GM21786 (cell line): ENCODE results near the gene TSPAN32.

Experiments used
- ATAC-seq: cut with Tn5 transposase; IDR thresholded peaks from one replicate; pipeline ENCODE4 v1.9.1; 2021; ENCODE audit not compliant: unreplicated experiment

The TSPAN32 gene, protein sequence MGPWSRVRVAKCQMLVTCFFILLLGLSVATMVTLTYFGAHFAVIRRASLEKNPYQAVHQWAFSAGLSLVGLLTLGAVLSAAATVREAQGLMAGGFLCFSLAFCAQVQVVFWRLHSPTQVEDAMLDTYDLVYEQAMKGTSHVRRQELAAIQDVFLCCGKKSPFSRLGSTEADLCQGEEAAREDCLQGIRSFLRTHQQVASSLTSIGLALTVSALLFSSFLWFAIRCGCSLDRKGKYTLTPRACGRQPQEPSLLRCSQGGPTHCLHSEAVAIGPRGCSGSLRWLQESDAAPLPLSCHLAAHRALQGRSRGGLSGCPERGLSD

DNA sequence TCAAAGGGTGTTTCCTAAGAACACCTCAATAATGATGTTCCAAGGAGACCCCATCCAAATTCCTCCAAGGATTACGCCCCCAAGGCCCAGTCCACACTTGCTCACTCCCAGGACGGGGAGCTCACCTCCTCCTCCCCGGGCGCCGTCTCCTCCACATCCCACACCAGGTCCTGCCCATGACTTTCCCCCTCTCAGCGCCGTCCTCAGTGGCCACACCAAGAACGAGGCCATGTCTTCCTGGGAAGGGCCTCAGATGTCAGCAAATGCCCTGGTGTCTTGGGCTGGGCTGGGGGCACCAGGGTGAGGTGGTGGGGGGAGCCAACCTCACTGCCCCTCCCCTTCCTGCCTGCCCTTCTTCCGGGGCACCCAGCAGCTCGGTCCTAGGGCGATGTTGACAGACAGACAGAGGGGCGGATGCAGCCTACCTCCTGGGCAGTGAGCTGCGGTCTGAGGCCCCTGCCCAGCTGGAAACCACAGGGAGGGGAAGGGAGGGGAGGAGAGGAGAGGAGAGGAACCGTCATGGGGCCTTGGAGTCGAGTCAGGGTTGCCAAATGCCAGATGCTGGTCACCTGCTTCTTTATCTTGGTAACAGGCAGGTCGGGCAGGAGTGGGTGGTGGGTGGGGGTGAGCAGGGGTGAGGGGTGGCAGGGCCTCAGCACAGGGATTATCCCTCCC is at the start of gene TSPAN32, which contains the start of gene C11orf21:
TSS of gene TSPAN32 (plus strand) at position 383 of the 675 bp plus-strand sequence. CDS start at position 520, 137 bp downstream.
TSS of gene C11orf21 (minus strand) at position 288 of the 675 bp plus-strand sequence. CDS start at position 178, 110 bp downstream.
- peak; percentile 44 for ATAC-seq

DNA sequence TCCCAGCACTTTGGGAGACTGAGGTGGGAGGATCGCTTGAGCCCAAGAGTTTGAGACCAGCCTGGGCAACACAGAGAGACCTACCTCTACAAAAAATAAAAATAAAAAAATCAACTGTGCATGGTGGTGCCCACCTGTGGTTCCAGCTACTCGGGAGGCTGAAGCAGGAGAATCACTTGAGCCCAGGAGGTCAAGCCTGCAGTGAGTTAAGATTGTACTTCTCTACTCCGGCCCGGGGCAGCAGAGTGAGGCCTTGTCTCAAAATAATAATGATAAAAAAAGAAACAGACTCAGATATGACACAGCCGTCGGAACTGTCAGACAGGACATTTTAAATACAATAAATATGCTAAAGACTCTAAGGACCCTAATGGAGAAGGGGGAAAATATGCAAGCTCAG is 49.8 kb upstream of the TSPAN32 start:
- no peak for ATAC-seq

DNA sequence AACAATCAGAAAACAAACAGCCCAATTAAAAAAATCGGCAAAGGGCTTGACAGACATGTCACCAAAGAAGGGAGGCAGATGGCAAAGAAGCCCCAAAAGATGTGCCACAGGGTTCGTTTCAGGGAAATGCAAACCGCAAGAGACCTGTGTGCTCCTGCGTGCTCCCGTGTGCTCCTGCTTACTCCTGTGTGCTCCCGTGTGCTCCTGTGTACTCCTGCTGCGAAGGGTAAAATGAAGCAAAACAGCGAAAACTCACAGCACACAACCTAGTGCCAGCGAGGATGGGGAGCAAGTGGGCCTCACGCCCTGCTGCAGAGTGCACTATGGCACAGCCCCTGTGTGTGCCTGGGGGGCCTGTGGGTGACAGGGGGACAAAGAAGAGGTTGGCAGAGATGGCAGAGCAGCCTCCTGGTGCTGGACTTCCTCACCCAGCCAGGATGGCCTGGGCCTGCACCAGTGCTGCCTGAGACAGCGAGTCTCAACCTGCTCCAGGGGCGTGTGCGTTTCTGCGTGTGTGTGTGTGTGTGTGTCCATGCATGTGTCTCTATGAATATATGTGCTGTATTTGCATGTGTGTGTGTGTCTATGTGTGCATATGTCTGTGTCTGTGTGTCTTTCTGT is 45.4 kb upstream of the TSPAN32 start:
- no peak for ATAC-seq

DNA sequence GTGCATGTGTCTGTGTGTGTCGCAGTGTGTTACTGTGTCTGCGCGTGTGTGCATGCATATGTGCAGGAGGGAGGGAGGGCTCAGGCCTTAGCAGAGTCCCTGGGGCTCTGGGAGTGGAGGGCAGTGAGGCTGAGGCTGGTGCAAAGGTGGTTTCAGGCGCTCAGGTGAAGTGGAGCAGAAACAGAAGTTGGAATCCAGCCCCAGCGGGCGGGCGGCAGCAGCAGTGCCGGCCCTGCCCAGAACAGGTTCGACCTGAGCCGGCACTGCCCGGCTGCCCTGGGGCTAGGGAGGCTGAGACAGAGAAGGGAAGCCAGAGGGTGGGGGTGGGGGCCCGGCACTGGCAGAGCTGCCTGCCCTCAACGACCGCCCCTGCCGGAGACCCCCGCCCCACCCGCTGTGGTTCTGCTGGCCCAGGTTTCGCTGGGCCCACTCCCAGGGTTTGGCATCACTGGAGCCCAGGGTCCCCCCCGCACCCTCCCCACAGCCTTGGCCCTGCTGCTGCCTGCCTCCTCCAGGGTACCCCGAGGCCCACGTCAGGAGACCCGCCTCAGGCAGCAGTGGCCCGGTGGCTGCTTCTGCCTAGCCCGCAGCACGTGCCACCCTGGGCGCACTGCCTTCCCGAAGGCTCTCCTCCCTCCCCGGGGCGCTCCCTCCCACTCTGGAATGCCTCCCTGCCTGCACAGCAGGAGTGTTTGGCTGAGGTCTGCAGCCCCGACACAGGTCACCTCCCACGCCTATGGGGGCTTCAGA is 44.7 kb upstream of the TSPAN32 start:
- no peak for ATAC-seq

DNA sequence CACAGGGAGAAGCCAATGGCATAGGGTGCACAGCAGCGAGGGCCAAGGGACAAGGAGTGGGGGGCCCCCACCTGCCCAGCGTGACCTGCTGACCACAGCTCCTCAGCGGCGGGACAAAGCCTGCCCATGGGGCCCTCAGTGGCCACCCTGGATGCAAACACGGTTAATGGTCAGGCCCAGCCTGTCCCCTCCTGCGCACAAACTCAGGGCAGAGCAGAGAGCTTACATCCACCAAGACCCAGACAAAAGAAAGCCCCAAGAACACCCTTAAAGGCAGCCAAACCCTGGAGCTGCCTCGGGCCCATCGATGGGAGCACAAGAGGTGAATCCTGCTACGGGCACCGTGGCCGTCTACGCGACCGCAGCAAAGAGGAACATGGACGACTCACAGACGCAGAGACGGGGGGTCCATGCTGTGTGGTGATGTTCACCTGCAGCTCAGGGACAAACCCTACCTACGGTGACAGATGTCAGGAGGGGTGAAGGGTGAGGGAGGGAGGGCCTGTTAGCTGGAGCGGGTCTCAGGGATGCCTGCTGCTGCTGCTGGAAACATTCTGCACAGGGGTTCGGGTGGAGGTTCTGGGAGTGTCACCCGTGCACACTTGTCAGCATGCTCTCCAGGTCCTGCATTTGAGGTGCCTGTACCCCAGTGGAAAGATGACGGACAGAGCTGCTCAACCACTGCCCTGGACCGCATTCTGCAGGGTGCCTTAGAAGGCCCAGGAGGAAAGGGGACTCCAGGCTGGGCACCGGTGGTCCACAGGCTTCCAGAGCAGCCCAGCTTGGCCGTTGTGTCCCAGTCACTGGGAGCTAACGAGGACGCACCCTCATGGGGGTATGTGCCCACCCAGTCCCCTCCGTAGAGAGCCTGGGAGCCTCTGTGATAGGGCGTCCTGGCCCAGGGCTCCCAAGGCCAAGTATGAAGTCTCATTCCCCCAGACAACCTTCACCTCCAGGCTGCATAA is 43.0 kb upstream of the TSPAN32 start:
- ATAC-seq, result no peak

DNA sequence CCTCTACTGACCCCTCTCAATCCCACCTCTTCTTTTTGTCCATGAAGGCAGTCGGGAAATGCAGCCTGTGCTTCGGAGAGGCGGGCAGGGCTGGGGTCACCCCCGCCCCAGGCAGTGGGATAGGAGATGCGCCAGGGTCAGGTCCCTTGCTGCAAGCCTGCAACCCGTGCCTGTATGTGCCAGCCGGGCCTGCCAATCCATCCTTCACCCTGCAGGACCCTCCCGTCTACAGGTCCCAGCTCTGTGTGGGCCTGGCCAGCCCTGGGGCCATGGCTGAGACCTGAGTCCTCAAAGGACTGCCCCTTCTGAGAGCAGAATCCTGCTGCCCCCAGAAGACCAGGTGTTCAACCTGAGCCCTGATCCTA is 42.4 kb upstream of the TSPAN32 start:
- no peak for ATAC-seq

DNA sequence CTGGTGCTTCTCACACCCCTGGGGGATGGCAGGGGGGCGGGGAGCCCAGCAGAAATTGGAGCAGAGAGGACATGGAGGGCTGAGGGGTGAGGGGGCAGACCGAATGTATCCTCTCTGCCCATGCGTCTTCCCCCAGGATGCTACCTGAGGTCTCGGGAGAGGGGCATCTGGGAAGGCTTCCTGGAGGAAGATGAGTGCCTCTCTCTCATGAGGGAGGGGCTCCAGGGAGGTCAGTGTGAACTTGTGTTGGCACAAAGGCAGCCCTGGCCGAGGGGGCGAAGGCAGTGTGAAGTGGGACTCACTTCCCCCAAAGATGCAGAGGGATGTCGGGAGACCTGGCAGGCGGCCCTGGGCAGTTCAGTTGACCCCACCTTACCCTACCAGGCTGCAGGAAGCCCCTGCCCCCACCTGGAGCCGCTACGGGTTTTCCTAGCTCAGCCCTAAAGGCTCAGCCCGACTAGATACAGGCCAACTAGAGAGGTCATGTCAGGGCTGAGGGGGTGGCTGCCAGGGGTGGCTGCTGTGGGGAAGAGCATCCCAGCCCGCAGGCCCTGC is 41.8 kb upstream of the TSPAN32 start:
- no peak for ATAC-seq

DNA sequence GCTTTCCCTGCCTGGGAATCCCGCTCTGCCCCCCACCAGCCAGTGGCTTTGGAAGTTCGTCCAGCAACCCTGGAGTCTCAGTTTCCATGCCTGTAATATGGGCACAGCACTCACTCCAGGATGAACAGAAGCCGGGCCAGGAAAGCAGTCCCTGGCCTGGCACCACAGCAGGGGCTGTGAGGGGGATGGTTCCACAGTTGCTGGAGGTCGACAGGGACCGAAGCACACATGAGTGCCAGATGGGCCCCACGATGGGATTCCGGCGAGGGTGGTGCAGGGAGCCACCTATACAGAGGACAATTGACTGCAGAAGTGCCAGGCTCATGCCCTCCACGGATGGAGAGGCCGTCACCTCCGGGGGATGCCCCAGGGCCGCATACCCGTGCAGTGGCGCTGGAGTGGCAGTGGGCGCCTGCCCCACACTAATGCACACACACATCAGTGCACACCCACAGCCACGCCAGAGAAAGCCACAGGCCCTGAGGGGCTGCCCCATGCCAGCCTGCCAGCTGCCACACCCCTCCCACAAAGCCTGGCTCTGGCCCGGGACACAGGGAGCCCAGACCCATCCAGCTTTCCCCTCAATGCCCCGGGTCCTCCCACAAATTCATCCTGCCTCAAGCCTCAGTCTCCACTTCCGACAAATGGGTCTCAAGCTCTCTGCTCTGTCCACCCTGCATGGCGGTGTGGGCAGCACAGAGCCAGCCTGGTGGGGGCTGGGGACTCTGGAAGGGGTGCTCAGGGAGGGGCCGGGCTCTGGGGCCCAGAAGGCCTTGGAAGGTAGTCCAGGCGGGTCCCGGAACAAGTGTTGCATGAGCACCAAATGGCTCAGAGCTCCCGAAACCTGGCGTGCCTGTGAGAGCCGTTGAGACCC is 41.1 kb upstream of the TSPAN32 start:
- ATAC-seq, result no peak

DNA sequence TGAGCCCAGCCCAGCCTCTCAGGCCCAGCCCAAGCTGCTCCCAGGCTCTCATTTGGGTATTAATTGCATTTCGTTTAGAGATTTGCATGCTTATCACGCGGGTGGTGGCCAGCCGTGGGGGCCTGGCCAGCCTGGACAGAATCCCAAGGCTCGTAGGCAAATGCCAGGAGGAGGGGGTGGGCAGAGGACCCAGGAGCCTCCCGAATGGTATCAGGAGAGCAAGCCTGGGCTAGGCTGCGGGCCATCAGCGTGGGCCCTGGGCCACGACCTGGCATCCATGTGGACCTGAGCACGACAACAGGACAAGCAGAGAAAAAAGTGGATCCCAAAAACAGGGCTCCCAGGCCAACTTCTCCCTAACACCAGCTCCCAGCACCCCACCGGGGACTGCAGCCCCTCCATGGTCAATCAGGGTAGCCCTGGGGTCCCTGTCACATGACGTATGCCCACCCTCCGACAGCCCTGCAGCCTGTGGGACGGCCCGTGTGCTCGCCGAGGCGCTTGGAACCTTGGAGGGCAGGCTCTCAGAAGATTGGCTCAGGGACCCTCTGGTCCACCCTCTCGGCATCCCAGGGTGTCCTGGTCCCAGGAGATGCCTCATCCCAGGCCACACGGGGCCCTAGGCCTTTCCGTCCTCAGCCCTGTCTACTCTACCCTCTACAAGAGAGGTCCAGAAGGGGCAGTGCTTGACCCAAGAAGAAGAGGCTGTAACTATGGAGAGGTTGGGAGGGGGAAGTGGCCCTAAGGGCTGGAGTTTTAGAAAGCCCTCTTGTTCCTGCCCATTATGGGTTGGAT is 40.2 kb upstream of the TSPAN32 start:
- no peak for ATAC-seq

DNA sequence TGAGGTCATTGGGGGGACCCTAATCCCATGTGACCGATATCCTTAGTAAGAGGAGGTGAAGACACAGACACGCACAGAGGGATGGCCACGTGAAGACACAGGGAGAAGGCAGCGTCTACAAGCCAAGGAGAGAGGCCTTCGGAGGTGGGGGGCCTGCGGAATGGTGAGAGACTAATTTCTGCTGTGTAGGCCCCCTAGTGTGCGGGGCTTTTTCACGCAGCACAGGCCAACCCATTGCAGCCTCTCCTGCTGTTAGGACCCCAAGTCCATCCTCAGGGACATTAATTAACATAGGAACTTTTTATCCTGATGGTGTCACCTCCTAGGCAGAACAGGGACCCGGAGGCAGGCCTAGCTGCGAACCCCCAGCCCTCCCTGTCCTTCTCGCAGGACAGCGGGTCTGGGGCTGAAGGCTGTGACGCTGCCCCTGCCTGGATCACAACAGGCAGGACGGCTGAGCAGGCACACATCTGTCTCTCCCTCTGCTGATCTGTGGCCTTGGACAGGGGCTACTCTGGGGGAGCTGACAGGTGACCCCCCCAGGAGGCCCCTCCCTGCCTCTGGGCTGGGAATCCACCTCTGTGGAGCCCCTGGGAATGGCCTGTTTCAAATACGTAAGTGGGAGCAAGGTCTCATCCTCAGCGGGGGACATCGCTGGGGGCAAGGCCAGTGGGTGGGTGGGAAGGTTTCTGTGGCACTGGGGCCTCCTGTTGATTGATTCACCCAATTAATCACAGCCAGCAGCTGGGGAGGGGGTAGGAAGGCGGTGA is 39.3 kb upstream of the TSPAN32 start:
- ATAC-seq, result no peak

DNA sequence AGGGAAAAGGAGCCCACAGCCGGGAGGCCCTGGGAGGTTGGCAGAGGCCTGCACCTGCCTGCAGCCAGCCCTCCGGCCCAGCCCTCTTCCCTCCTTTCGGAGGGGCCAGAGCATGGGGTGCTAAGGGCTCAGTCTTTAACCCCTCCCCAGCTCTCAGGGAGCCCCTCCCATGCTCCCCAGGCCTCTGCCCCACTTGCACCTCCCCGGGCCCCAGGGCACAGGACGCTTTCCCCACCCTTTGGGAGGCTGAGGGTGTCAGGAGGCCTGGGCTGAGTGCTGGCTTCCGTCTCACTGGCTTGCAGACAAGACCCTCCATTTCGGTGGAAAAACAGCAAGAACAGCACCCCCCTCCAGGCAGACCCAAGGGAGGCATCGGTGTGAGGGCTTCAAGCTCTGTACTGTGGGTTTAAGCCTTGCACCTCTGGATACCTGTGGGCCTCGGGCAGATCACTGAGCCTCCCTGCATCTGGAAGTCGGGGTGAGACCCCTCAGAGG is 38.7 kb upstream of the TSPAN32 start:
- no peak for ATAC-seq

DNA sequence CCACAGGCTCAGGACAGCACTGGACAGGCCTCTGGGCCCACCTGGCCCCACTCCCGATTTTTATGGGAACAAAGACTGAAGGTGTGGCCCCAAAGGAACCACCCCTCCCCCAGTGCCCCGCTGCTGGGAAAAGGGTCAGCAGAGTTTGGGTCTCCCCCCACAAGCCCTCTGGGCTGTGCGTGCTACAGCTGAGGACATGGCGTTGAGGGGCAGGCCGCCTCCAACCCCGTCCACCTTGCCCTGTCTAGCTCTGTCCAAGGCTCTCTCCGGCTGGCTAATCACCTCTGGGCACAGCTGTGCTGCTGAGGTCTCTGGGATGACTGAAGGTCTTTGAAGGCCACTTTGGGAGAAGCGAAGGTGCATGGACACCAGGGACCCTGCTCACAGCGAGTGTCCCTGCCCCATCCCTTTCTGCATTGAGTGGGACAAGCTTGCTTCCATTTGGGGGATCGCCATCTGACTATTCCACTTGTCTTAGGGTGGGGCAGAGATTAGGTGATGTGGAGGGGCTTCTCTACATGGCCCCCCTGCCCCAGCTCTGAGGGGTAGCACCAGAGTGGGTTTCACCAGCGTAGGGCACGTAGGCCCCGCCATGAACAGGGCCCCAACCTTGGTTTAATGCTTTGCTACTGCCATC is 38.0 kb upstream of the TSPAN32 start:
- no peak for ATAC-seq

DNA sequence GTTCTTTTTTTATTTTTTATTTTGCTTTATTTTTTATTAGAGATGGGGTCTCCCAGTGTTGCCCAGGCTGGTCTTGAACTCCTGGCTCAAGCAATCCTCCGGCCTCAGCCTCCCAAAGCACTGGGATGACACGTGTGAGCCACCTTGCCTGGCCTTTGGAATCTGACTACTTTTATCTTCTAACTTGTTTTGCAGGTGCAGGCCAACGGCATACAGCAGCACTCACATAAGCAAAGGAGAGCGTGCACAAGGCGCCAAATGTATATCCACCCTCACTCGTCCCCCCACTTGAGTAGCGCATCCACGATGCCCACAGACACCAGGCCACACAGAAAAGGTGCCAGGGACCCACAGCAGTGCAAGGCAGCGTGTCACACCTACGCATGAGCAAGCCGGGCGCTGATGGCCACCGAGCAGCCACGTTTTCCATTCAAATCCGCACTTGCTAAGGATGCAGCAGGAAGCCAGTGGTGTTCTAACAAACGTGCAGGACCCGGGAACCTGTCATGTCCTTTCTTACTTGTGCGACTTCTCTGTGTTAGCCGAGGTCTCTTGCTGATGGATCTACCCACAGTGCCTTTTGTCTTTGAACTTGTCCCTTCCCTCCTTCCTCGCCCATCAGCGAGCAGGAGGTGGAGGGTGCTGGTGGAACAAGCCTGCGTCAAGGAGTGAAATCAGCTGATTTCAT is 37.3 kb upstream of the TSPAN32 start:
- ATAC-seq, result no peak

DNA sequence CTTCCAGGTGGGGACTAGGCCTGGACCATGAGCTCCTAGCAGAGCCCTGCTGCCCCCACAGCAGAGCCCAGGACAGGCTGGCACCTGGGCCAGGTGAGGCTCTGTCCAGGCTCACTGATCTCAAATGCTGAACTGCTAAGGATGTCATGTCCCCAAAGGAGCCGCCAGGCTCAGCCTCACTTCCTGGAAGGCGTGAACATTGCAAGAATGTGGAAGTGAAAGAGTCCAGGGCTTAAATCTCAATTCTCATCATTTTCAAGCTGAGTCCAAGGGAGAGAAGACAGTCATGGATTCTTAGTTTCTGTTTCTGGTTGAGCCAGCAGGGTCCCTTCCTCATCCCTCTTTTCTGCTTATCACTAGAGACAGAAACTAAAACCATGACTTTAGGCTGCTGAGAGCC is 36.4 kb upstream of the TSPAN32 start:
- ATAC-seq, result no peak

DNA sequence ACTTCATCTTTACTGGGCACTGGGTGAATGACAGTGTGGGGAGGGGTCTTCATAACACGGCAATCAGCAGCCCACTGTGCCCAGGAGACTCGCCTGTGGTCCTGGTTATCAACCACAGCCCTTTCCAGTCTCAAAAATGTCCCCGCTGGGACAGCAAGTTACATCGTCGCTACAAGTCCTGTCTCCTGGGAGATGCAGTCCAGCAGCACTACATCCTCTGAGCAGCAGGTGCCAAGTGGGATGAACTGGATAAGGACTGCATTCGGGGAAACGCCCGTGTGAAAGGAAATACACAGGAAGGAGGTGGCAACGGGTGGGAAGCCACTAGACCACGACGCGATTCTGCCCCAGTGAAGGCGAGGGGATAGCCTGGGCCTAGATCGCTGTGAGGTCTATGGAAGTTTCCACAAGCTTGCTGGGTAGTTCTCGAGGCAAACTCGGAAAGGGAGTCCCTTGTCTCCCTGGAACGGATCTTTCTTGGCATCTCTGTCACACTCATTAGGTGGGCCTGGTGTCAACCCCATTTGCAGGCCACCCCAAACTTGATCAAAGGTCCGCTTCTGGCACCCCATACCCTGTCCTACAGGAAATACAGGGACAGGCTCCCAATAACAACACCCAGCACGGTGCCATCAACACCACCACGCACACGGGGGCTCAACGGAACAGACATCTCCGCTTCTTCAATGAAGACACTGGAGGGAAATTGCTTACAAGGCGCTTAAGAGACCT is 35.8 kb upstream of the TSPAN32 start:
- no peak for ATAC-seq
